ENCODE results near the gene KDSR.

The KDSR gene

GRCh38 chr18:63339920-63340484 is 27.0 kb downstream of the KDSR start:
- H3K4me3 ChIP-seq (ENCODE audit: low read depth in 1 of 2, low read length in 2 of 2) = no peak overlapping the region
- no peaks in the 10 kb centered on the region for H3K4me1 ChIP-seq (ENCODE audit: control insufficient read depth in 1 of 2, insufficient read depth in 2 of 2, low read length in 2 of 2)
- peaks cover 35 to 58% of the 10 kb centered on the region in 2 donors for H3K36me3 ChIP-seq (ENCODE audit: control insufficient read depth in 1 of 2, insufficient read depth in 2 of 2, low read length in 2 of 2)
- no peaks in the 10 kb centered on the region for H3K9me3 ChIP-seq (ENCODE audit: control insufficient read depth in 1 of 2, low read length in 2 of 2)
- H3K27me3 ChIP-seq (ENCODE audit: low read depth, low read length) = no peaks in the 10 kb centered on the region
- no peak overlapping the region for H3K27ac ChIP-seq (ENCODE audit: low read length)

- peaks cover 36 to 56% of the 10 kb centered on the region in 2 donors for H3K36me3 ChIP-seq (ENCODE audit: control insufficient read depth in 1 of 2, insufficient read depth in 2 of 2, low read length in 2 of 2)
- no peaks in the 10 kb centered on the region for H3K4me1 ChIP-seq (ENCODE audit: control insufficient read depth in 1 of 2, insufficient read depth in 2 of 2, low read length in 2 of 2)
- no peaks in the 10 kb centered on the region for H3K9me3 ChIP-seq (ENCODE audit: control insufficient read depth in 1 of 2, low read length in 2 of 2)
- H3K27me3 ChIP-seq (ENCODE audit: low read depth, low read length) = no peaks in the 10 kb centered on the region
- peak overlapping the region; percentile 48 for H3K27ac ChIP-seq (ENCODE audit: low read length)
- no peak overlapping the region for H3K4me3 ChIP-seq (ENCODE audit: low read depth in 1 of 2, low read length in 2 of 2)
Measured at GRCh38 chr18:63336366-63337099, 30.5 kb downstream of the KDSR start.

GRCh38 chr18:63331105-63331504 is 35.9 kb downstream of the KDSR start:
- H3K4me1 ChIP-seq (ENCODE audit: control insufficient read depth in 1 of 2, insufficient read depth in 2 of 2, low read length in 2 of 2) = no peaks in the 10 kb centered on the region
- no peaks in the 10 kb centered on the region for H3K27me3 ChIP-seq (ENCODE audit: low read depth, low read length)
- no peak overlapping the region for H3K4me3 ChIP-seq (ENCODE audit: low read depth in 1 of 2, low read length in 2 of 2)
- no peak overlapping the region for H3K27ac ChIP-seq (ENCODE audit: low read length)
- no peaks in the 10 kb centered on the region for H3K9me3 ChIP-seq (ENCODE audit: control insufficient read depth in 1 of 2, low read length in 2 of 2)
- peaks cover 27 to 37% of the 10 kb centered on the region in 2 donors for H3K36me3 ChIP-seq (ENCODE audit: control insufficient read depth in 1 of 2, insufficient read depth in 2 of 2, low read length in 2 of 2)

- Histone ChIP-seq H3K4me1 (ENCODE audit: control insufficient read depth in 1 of 2, insufficient read depth in 2 of 2, low read length in 2 of 2) (no peaks in the 10 kb centered on the region), H3K27ac (ENCODE audit: low read length) (no peak overlapping the region), H3K36me3 (ENCODE audit: control insufficient read depth in 1 of 2, insufficient read depth in 2 of 2, low read length in 2 of 2) (peaks cover 16 to 24% of the 10 kb centered on the region in 2 donors), H3K27me3 (ENCODE audit: low read depth, low read length) (no peaks in the 10 kb centered on the region), H3K4me3 (ENCODE audit: low read depth in 1 of 2, low read length in 2 of 2) (no peak overlapping the region), H3K9me3 (ENCODE audit: control insufficient read depth in 1 of 2, low read length in 2 of 2) (no peaks in the 10 kb centered on the region)
Measured at GRCh38 chr18:63329431-63330145, 37.4 kb downstream of the KDSR start.

- peaks cover 4 to 5% of the 10 kb centered on the region in 2 donors for H3K36me3 ChIP-seq (ENCODE audit: control insufficient read depth in 1 of 2, insufficient read depth in 2 of 2, low read length in 2 of 2)
- H3K4me3 ChIP-seq (ENCODE audit: low read depth in 1 of 2, low read length in 2 of 2) = no peak overlapping the region
- H3K4me1 ChIP-seq (ENCODE audit: control insufficient read depth in 1 of 2, insufficient read depth in 2 of 2, low read length in 2 of 2) = peaks cover 7 to 9% of the 10 kb centered on the region in 2 donors
- H3K27ac ChIP-seq (ENCODE audit: low read length) = no peak overlapping the region
- no peaks in the 10 kb centered on the region for H3K27me3 ChIP-seq (ENCODE audit: low read depth, low read length)
- no peaks in the 10 kb centered on the region for H3K9me3 ChIP-seq (ENCODE audit: control insufficient read depth in 1 of 2, low read length in 2 of 2)
Measured at GRCh38 chr18:63326011-63326410, 41.0 kb downstream of the KDSR start.

- Histone ChIP-seq H3K9me3 (ENCODE audit: control insufficient read depth in 1 of 2, low read length in 2 of 2) (no peaks in the 10 kb centered on the region), H3K4me3 (ENCODE audit: low read depth in 1 of 2, low read length in 2 of 2) (no peak overlapping the region), H3K27me3 (ENCODE audit: low read depth, low read length) (no peaks in the 10 kb centered on the region), H3K36me3 (ENCODE audit: control insufficient read depth in 1 of 2, insufficient read depth in 2 of 2, low read length in 2 of 2) (peaks cover 0 to 1% of the 10 kb centered on the region in 2 donors), H3K4me1 (ENCODE audit: control insufficient read depth in 1 of 2, insufficient read depth in 2 of 2, low read length in 2 of 2) (peaks cover 7 to 9% of the 10 kb centered on the region in 2 donors), H3K27ac (ENCODE audit: low read length) (no peak overlapping the region)
Measured at GRCh38 chr18:63325086-63325686, 41.8 kb downstream of the KDSR start.

GRCh38 chr18:63322908-63323634 is 43.9 kb downstream of the KDSR start:
- no peak overlapping the region for H3K4me3 ChIP-seq (ENCODE audit: low read depth in 1 of 2, low read length in 2 of 2)
- H3K27ac ChIP-seq (ENCODE audit: low read length) = no peak overlapping the region
- no peaks in the 10 kb centered on the region for H3K9me3 ChIP-seq (ENCODE audit: control insufficient read depth in 1 of 2, low read length in 2 of 2)
- no peaks in the 10 kb centered on the region for H3K36me3 ChIP-seq (ENCODE audit: control insufficient read depth in 1 of 2, insufficient read depth in 2 of 2, low read length in 2 of 2)
- H3K27me3 ChIP-seq (ENCODE audit: low read depth, low read length) = no peaks in the 10 kb centered on the region
- peaks cover 7 to 19% of the 10 kb centered on the region in 2 donors for H3K4me1 ChIP-seq (ENCODE audit: control insufficient read depth in 1 of 2, insufficient read depth in 2 of 2, low read length in 2 of 2)

- Histone ChIP-seq H3K27me3 (ENCODE audit: low read depth, low read length) (no peaks in the 10 kb centered on the region), H3K4me3 (ENCODE audit: low read depth in 1 of 2, low read length in 2 of 2) (no peak overlapping the region), H3K4me1 (ENCODE audit: control insufficient read depth in 1 of 2, insufficient read depth in 2 of 2, low read length in 2 of 2) (peaks cover 7 to 24% of the 10 kb centered on the region in 2 donors), H3K27ac (ENCODE audit: low read length) (no peak overlapping the region), H3K9me3 (ENCODE audit: control insufficient read depth in 1 of 2, low read length in 2 of 2) (no peaks in the 10 kb centered on the region), H3K36me3 (ENCODE audit: control insufficient read depth in 1 of 2, insufficient read depth in 2 of 2, low read length in 2 of 2) (no peaks in the 10 kb centered on the region)
Measured at GRCh38 chr18:63322206-63322605, 44.8 kb downstream of the KDSR start.

GRCh38 chr18:63321291-63321690 is 45.7 kb downstream of the KDSR start:
- Histone ChIP-seq H3K27ac (ENCODE audit: low read length) (no peak overlapping the region), H3K4me1 (ENCODE audit: control insufficient read depth in 1 of 2, insufficient read depth in 2 of 2, low read length in 2 of 2) (peaks cover 7 to 28% of the 10 kb centered on the region in 2 donors), H3K4me3 (ENCODE audit: low read depth in 1 of 2, low read length in 2 of 2) (no peak overlapping the region)

GRCh38 chr18:63320975-63321265 is 46.1 kb downstream of the KDSR start:
- peaks cover 7 to 30% of the 10 kb centered on the region in 2 donors for H3K4me1 ChIP-seq (ENCODE audit: control insufficient read depth in 1 of 2, insufficient read depth in 2 of 2, low read length in 2 of 2)
- peak overlapping the region; percentile 33 for H3K27ac ChIP-seq (ENCODE audit: low read length)
- no peaks in the 10 kb centered on the region for H3K9me3 ChIP-seq (ENCODE audit: control insufficient read depth in 1 of 2, low read length in 2 of 2)
- peak overlapping the region; percentile 40 to 83 for H3K4me3 ChIP-seq (ENCODE audit: low read depth in 1 of 2, low read length in 2 of 2)
- H3K27me3 ChIP-seq (ENCODE audit: low read depth, low read length) = no peaks in the 10 kb centered on the region
- H3K36me3 ChIP-seq (ENCODE audit: control insufficient read depth in 1 of 2, insufficient read depth in 2 of 2, low read length in 2 of 2) = no peaks in the 10 kb centered on the region

More at GRCh38 chr18:63321291-63321690, 45.7 kb downstream of the KDSR start:
- no peaks in the 10 kb centered on the region for H3K36me3 ChIP-seq (ENCODE audit: control insufficient read depth in 1 of 2, insufficient read depth in 2 of 2, low read length in 2 of 2)
- H3K27me3 ChIP-seq (ENCODE audit: low read depth, low read length) = no peaks in the 10 kb centered on the region
- H3K9me3 ChIP-seq (ENCODE audit: control insufficient read depth in 1 of 2, low read length in 2 of 2) = no peaks in the 10 kb centered on the region

Measured in muscle layer of duodenum (tissue), 2 donors.